SK-N-SH (cell line): ENCODE measurements around the gene ABCG4.

Experiments used
- CTCF ChIP-seq: fragments of 200-600 bp; sonication (generic); IDR thresholded peaks from 2 replicates; pipeline ENCODE4 v1.6.1; 2017; ENCODE audit warnings: antibody characterized with exemption, mild to moderate bottlenecking, moderate library complexity
- MAX ChIP-seq: IDR thresholded peaks from 2 replicates; pipeline ENCODE4 v1.4.0; 2012; ENCODE audit warnings: low read depth
- TCF12 ChIP-seq: IDR thresholded peaks from 2 replicates; pipeline ENCODE4 v1.4.0; 2012

GRCh38 chr11:119158467-119158866 lies 9.6 kb downstream of the ABCG4 start:
- TF ChIP-seq CTCF (no peak), TCF12 (no peak), MAX (no peak)
